GM04503 (cell line): ENCODE data around the gene ANKMY1.
"Not testable (repeated sequence)": the region's sequence is repeated elsewhere in the genome, so short reads cannot be mapped to it uniquely, and the experiment has no call there.

ENCODE experiments used
- DNase-seq: peaks from one replicate; pipeline ENCODE4 v3.0.0-alpha.2; 2012; ENCODE audit warnings: low read depth

ANKMY1 gene

DNA sequence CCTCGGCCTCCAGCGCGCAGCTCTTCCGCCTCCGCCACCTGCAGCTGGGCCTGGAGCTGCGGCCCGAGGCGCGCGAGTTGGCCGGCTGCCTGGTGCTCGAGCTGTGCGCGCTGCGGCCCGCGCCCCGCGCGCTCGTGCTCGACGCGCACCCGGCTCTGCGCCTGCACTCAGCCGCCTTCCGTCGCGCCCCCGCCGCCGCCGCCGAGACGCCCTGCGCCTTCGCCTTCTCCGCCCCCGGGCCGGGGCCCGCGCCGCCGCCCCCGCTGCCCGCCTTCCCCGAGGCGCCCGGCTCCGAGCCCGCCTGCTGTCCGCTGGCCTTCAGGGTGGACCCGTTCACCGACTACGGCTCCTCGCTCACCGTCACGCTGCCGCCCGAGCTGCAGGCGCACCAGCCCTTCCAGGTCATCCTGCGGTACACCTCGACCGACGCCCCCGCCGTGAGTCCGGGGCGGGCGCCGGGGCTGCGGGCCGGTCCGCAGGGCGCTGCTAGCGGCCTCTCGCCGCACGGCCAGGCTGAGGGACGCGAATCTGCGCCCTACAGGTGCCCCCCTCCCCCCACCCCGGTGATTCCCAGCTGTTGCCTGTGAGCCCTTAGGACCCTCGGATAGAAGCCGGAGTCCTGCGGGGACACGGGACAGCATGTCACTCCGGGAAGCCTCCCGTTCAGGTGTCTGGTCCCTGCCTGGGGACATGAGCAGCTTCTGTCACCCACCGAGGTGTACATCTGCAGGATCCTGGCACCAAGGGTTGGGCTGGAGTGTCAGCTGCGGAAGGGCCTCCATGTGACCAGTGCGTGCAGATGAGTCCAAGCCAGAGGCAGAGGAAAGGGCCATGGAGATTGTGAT is 11.1 kb upstream of the ANKMY1 start:
- no peak for DNase-seq

DNA sequence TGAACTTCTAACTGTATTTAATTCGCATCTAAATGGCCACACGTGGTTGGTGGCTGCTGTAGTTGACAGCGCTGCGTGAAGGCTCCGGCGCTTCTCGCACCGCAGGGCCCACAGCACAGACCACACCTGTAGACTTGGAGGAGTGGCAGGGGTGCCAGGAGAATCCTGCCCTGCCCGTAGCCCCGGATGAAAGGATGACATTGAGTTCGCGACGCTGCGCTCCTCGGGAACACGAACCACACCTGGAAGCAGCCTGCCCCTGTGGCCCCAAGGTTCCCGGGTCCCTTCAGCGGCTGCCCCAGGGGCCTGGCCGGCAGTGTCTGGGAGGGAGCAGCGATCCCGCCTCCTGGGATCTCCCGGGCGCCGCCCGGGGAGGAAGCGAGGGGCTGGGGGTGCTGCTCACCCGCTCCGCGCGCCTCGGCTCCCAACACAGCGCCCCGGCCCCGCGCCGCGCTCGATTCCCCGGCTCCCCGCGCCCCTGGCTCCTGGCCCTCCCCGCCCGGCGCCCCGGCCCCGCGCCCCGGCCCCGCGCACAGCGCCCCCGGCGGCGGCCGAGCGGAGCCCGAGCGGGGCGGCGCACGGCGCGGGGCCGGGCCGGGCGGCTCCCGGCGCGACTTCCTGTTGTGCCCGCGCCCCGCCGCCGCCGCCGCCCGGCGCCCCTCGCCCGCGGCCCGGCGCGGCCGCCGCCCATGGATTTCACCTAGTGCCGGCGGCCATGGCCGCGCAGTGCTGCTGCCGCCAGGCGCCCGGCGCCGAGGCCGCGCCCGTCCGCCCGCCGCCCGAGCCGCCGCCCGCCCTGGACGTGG is 10.3 kb upstream of the ANKMY1 start, which contains the start of gene RNPEPL1:
TSS of gene RNPEPL1 (plus strand) at position 613 of the 806 bp plus-strand sequence. CDS start at position 716, 103 bp downstream.
- DNase-seq, result no peak

DNA sequence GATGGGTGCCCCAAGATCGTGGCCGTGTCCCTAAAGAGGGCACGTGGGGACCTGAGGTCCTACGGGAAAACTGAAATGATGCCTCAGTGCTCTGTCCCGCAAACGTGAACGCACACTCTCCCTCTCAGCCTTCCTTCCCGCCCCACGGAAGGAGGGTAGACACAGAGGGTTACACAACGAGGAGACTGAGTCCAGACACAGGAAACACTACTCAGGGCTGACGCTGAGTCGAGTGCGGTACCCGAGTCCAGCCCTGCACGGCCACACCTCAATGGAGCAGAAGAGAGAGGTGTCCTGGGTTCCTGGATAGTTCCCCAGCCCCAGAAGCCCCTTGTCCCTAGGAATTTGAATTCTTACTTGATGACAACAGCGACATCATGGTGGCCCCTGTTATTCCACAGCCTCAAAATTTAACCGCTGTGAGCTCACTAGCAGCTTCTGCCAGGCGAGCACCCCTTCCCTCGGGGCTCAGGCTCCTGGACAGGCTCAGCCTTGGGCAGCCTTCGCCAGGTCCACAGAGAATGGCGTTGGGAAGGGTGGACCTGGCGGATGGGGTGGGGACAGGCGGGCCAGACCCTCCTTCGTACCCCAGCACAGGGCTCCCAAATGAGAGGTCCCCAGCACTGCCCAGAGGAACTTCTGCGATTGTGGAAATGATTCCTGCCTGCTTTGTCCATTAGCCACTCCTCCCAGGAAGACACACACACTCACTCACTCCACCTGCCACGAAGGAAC is 9.5 kb upstream of the ANKMY1 start:
- no peak for DNase-seq

DNA sequence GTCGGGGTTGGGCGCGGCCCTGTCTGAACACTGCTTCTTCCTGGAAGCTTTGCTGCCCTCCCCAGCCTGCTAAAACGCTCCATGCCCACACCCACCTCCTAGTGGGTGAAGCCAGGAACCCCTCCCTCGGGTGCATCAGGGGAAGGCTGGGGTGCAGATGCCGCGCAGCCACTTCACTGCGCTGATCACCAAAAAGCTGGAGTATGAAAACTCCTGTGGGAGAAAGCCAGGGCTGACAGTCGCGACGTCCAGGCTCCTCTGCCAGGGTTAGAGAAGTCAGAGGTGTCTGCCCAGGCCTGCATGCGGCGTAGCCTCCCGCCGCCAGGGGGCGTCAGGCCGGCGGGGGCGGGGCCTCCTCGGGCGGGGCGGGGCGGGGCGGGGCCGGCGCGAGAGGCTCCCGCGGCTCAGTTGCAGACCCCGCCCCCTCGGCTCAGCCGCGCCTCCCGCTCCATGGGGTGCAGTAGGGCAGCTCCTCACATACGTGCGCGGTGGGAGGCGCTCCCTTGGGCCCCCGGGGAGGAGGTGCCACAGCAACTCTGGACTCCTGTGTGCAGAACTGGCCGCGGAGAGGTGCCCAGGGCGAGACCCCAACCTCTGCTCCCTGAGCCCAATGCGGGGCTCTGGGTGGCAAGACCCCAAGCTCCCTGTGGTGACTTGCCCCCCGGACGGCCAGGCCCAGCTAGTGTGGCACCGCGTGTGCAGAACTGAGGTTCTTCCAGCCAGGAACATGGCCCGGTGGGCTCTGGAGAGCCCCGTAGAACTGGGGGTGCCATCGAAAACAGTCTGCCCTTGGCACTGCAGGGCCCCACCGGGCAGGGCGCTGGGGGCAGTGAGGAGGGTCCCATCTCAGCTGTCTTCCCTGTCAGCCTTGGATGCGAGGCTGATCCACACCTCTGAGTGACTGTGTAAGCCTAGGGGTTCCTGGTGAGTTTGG is 8.7 kb upstream of the ANKMY1 start:
- DNase-seq, result peak; percentile 19

DNA sequence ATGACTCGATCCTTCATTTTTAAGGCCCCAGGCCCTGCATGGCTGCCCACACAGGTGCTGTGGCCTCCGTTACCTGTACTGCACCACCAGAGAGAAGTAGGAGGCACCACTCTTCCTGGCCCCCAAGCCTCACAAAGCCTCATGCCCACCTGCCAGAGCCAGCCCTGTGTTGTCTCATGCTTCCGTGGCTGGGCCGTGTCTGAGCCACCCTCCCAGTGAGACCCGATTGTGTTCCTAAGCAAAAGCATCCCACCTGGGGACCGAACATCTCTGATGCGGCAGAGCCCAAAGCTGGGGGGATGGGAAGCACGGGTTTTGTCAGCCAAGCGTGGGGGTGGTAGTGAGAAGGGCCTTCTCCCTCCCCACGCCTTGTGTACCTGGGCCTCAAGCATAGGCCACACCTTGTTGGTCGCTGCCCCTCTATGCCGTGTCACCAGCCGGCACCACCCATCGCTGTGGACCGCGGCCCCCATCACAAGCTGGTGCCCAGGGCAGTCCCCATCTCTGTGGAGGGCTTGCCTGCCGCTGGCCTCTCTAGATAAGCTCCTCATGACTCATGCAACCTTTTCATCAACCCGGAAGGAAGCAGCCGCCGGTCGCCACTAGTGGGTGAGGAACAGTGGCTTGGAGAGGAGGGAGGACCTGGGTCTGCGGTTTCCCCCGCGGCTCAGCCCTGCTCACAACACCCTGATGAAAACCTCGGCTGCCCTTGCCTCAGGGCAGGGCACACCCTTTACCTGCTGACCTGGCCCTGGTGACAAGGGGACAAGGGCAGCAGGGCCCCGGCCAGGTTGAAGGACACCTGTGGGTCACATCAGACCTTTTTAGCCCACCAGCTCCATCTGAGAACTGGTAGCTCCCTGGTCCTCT is 7.8 kb upstream of the ANKMY1 start:
- DNase-seq, result peak; percentile 49

DNA sequence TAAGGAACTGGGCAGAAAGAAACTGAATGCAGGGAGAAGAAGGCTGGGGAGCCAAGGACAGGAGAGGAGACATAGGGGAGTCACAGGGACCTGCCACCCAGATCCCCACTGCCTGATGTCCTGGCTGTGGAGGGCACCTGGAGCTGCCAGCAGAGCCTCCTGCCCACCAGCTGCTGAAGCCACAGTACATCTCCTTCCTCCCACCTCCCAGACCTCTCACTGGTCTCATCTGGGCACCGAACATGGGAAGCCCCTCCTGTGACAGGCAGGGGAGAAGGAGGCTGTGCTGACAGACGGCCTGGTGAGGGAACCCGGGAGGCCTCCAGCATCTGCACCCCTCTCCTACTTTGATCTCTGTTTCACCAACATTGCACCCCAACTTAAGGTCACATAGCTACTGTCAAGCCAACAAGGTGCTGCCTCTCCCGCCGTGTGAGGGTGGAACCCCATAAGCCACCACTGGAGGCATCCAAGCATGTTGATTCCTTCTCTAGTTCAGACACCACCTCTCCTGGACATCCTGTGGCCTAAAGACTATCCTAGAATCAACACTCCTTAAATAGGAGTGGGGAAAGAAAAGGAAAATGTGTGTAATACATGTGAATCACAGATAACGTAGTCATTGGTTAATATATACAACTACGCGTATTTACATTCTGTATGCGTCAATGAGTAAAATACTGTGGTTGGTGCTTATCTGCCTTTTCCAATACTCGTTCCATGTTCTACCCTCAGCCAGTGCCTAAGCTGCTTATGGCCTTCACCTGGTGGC is 7.0 kb upstream of the ANKMY1 start:
- no peak for DNase-seq

DNA sequence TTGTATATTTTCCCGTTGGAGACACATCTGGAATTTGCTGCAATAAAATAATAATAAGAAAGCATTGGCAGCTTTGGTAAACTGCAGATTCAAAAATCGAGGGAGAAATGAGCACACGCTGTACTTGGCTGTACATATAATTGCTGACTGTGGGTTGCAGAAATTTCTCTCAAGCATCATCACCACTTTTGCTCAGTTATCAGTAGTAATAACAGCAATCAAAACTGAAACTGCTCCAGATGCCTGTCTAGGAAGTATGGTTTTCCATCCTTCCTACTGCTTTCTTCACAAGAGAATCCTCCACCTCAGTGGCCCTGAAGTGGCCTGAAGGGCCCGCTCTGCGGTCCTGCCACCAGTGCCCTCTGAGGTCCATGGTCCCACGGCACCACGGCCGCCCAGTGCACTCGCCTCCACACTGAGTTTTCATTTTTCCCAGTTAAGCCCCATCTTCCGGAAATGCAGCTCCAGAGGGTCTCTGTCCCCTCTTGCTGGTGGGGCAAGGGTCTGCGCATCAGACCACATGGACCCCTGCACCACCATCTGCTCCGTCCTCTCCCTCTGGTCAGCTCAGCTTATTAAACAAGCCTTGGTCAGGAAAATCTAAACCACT is 6.3 kb upstream of the ANKMY1 start:
- DNase-seq, result no peak

DNA sequence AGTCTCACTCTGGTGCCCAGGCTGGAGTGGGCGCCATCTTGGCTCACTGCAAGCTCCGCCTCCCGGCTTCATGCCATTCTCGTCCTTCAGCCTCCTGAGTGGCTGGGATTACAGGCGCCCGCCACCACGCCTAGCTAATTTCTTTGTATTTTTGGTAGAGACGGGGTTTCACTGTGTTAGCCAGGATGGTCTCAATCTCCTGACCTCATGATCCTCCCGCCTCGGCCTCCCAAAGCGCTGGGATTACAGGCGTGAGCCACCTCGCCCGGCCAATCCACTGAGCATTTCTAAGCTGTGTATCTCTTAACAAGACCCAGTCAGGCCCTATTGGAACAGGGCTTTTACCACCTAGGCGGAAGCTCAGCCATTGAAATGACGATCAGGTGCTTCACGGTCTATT is 5.4 kb upstream of the ANKMY1 start:
- not testable (repeated sequence) for DNase-seq

DNA sequence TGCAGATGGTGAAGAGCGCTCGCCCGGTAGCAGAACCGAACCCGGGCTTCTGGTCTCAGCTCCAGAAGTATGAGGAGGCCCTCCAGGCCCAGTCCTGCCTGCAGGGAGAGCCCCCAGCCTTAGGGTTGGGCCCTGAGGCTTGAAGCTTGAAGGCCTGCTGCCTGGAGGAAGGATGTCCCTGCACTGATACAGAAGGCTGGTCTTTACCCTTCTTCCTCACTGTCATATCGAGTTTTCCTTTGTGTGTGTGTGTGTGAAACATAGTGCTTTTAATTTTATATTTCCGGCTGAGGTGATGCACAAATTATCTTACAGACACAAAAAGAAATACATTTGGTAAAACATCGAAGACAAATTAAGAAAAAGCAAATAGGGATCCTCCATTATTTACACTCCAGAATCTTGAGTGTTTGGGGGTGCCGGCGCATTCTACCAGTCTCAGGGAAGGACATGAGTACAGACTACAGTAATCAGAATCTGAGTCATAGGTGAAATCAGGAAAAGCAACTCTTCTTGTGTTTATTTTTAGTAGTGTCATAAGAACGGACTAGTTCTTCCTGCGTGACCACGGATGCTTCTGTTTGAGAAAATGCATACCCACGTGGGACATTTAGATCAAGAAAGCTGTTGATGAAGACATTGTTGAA is 3.7 kb upstream of the ANKMY1 start:
- DNase-seq, result peak; percentile 59

DNA sequence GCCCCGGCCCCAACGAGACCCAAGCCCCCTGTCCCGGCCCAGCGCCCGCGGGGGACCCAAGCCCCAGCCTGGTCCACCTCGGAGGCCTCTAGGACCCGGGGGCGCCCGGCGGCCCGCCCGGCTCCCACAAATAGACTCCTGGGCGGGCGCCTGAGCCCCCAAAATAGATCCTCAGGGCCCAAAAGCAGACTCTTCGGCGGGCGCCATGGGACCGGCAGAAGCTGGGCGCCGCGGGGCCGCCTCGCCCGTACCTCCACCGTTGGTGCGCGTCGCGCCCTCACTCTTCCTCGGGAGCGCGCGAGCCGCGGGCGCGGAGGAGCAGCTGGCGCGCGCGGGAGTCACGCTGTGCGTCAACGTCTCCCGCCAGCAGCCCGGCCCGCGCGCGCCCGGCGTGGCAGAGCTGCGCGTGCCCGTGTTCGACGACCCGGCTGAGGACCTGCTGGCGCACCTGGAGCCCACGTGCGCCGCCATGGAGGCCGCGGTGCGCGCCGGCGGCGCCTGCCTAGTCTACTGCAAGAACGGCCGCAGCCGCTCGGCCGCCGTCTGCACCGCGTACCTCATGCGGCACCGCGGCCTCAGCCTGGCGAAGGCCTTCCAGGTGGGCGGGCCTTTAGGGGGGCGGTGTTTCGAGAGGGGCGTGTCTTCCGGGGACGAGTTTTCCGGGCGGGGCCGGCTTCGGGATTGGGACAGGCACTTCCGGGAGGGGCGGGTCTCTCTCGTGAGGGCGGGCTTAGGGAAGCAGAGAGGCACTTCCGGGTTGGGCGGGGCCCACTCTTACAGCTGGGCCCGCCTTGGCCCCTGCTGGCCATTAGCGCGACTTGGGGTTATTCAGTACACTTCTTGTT is 2.9 kb upstream of the ANKMY1 start:
- DNase-seq, result peak; percentile 75

DNA sequence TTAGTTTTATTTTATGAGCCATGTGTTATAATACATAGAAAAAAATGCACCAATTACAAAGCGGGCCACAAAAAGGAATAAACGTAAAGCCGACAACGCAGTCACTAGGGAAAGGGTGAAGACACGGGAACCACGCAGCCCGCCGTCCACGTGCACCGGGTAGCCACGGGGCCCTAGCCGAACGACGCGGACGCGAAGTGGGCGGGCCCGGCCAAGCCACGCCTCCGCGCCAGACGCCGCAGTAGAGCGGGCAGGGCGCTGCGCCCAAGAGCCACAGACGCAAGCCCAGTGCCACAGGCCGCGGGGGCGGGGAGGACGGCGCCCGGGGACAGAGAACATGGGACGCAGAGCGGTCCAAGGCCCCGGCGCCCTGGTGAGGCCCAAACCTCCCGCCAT is 2.3 kb upstream of the ANKMY1 start, which contains the start of gene DUSP28:
TSS of gene DUSP28 (plus strand) at position 274 of the 396 bp plus-strand sequence. CDS start 328 bp downstream, outside the sequence.
- DNase-seq, result peak; percentile 40

DNA sequence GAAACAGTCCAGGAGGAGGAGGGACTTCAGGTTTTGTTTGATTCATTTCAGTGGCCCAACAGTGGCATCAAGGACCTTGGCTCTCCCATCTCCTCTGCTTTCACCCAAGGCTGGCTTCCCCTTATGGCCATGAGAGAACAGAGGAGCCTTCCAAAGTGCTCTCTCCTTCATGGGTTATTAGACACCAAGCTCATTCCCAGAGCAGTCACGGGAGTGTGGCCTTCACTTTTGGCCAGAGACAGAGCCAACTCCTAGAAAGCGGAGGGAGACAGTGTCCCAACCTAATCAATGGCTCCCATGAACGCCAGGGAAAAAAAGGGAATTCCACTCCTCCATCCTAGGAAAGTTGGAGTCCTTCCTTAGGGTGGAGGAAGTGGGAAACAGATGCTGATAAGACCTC is 1.5 kb upstream of the ANKMY1 start:
- no peak for DNase-seq

DNA sequence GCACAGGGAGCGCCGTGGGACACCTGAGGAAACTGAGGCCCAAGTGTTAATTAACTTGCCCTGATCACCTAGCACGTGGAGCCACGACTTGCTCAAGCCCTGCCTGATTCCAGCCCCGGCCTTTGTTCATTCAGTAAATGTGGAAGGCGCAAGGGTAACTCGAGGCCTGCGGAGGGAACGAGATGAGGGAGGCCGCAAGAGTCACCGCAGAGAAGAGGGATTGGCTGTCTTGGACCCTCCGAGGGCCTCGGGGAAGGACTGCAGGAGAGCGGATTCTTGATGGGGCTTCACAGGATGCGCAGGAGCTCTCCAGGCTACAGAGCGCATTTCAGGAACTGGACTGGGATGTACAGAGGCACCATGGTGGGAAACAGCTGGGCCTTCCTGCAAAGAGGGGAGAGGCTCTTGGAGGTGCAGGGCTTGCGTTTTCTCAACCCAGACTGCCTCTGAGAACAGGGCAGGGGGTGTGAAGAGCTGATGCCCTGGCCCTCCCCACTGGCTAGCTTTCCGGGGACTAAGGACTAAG is 511 bp upstream of the ANKMY1 start:
- no peak for DNase-seq

DNA sequence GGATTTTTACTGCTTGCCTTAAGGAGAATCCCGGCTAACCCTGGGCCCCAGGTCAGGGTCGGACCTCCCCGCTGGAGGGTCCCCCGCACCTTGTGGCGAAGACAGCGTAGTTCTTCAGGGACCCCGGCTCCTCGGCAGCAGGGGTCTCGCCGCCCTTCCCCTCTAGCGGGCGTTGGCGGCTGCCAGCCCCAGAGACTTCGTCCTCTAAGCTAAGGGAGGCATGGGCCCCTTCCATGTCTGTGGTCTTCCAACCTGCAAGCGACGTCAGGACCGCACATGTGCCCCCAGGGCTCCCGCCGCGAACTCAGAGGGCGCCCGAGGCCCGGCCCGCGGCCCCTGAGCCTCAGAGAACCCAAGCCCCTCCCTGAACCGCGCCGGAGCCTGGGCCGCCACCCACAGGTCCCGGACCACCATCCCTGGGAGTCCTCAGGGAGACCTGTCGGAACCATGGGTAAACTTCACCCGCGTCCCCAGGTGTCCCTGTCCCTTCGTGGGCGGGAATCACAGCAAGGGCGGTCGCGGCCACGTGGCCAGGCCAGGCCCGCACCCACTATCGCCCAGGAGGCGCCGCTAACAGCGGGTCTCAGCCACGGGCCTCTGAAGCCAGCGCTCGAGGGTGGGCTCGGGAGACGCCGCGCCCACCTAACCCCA is 562 bp downstream of the ANKMY1 start:
- no peak for DNase-seq

DNA sequence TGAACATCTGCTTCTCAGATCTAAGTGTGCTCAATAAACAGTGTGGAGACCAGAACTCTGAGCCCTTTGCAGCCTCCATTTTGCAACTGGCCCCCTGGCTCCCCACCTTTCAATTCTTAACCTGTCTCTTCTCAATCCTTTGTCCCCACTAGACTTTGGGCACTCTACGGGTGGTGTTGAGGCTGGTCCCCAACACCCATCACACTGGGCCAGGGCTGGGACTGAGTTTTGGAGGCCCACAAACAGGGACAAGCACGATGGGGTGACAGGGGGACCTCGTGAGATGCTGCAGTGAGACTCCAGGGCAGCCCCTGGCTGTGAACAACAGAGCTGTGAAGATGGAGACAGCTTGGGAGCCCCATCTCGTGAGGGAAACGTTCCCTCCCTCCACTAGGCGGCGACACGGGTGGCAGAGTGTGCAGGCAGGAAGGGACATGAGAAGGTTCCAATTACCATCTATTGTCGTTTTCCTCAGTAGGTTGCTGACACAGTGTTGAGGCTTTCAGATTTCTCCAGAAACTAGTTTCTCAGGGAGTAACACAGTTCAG is 1.2 kb downstream of the ANKMY1 start:
- no peak for DNase-seq

DNA sequence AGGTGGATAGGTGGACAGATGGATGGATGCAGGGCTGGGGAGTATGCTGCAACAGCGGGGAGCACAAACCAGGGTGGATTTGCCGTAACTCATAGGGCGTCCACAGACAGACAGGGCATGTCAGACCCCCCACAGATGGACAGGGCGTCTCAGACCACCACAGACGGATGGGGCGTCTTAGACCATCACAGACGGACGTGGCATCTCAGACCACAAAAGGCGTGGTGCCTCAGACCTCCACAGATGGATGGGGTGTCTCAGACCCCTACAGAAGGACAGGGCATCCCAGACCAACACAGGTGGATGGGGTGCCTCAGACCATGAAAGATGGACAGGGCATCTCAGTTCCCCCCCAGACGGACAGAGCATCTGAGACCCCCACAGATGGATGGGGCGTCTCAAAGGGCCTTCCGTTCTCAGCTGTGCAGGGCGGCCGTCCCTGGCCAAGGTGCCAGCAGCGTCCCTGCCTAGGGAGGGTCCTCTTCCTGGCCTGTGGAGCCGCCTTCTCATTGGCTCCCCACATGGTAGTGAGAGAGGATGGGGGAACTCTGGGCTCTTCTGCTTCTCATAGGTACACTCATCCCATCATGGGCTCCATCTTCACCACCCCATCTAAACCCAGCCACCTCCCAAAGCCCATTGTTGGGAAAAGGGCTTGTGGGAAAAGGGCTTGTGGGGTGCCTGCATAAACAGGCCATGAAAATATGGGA is 2.1 kb downstream of the ANKMY1 start:
- DNase-seq, result no peak
